HCT116 (cell line): ENCODE results near the gene TPO.

ENCODE experiments used
- CEBPB ChIP-seq: IDR thresholded peaks from 2 replicates; pipeline ENCODE4 v1.6.1; 2012; ENCODE audit warnings: low read depth
- EZH2 ChIP-seq: fragments of 200-600 bp; sonication (generic); IDR thresholded peaks from 2 replicates; pipeline ENCODE4 v1.6.1; 2017; ENCODE audit warnings: antibody characterized with exemption, mixed run types
- JUND ChIP-seq: IDR thresholded peaks from 2 replicates; pipeline ENCODE4 v1.6.1; 2012
- MAX ChIP-seq: IDR thresholded peaks from 2 replicates; pipeline ENCODE4 v1.6.1; 2012
- POLR2A ChIP-seq: IDR thresholded peaks from 2 replicates; pipeline ENCODE4 v1.7.0; 2011; ENCODE audit warnings: borderline replicate concordance; ENCODE audit not compliant: insufficient read depth, insufficient read length; ENCODE audit errors: extremely low read depth
- POLR2AphosphoS5 ChIP-seq: IDR thresholded peaks from 2 replicates; pipeline ENCODE4 v1.6.1; 2011; ENCODE audit warnings: mild to moderate bottlenecking, low read depth, low read length, moderate library complexity
- REST ChIP-seq: IDR thresholded peaks from 2 replicates; pipeline ENCODE4 v1.6.1; 2012; ENCODE audit warnings: low read depth
- SRF ChIP-seq: IDR thresholded peaks from 2 replicates; pipeline ENCODE4 v1.6.1; 2012; ENCODE audit warnings: low read depth
- TF ChIP-seq, protein P1 (sequence below), 3 experiments: fragments of 200-600 bp in 1 of 3; sonication (generic) in 1 of 3; IDR thresholded peaks in 2 of 3; conservative IDR thresholded peaks in 1 of 3; 2 replicates each; pipeline ENCODE4 v1.5.1; 2012 to 2017; ENCODE audit warnings: low read depth in 2 of 3, low read length in 2 of 3, antibody characterized with exemption in 1 of 3, borderline replicate concordance in 1 of 3, control low read depth in 1 of 3, mild to moderate bottlenecking in 1 of 3, mixed read lengths in 1 of 3, mixed run types in 1 of 3, moderate library complexity in 1 of 3; ENCODE audit not compliant: insufficient read depth in 1 of 3
- TF ChIP-seq, protein P2 (sequence below): IDR thresholded peaks from 2 replicates; pipeline ENCODE4 v1.6.1; 2012

DNA sequence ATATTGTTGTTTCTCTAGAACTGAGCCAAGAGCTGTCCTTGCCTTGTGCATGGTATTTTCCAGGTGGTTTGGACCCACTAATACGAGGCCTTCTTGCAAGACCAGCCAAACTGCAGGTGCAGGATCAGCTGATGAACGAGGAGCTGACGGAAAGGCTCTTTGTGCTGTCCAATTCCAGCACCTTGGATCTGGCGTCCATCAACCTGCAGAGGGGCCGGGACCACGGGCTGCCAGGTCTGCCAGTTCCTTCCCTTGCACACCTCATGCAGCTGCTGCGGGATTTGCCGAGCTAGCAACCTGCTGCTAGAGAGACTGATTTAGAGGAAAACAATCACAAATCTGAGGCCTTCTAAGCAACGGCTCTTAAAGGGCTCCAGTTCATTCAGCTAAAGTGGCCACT, 74.5 kb downstream of the TPO start:
- TF ChIP-seq REST = no peak
- TF ChIP-seq, protein P1, sequence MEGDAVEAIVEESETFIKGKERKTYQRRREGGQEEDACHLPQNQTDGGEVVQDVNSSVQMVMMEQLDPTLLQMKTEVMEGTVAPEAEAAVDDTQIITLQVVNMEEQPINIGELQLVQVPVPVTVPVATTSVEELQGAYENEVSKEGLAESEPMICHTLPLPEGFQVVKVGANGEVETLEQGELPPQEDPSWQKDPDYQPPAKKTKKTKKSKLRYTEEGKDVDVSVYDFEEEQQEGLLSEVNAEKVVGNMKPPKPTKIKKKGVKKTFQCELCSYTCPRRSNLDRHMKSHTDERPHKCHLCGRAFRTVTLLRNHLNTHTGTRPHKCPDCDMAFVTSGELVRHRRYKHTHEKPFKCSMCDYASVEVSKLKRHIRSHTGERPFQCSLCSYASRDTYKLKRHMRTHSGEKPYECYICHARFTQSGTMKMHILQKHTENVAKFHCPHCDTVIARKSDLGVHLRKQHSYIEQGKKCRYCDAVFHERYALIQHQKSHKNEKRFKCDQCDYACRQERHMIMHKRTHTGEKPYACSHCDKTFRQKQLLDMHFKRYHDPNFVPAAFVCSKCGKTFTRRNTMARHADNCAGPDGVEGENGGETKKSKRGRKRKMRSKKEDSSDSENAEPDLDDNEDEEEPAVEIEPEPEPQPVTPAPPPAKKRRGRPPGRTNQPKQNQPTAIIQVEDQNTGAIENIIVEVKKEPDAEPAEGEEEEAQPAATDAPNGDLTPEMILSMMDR (IDR thresholded peaks at IDR 0.05 in 2 of 3, conservative IDR thresholded peaks at IDR 0.05 in 1 of 3; ENCODE audit: borderline replicate concordance in 1 of 3, insufficient read depth in 1 of 3, low read depth in 2 of 3, low read length in 2 of 3) = no peak
- TF ChIP-seq EZH2 = no peak
- no peak for TF ChIP-seq POLR2A
- no peak for TF ChIP-seq SRF
- no peak for TF ChIP-seq JUND
- TF ChIP-seq, protein P2, sequence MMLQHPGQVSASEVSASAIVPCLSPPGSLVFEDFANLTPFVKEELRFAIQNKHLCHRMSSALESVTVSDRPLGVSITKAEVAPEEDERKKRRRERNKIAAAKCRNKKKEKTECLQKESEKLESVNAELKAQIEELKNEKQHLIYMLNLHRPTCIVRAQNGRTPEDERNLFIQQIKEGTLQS = no peak
- no peak for TF ChIP-seq POLR2AphosphoS5
- no peak for TF ChIP-seq CEBPB
- TF ChIP-seq MAX = no peak
